HUES64 (cell line): ENCODE results near the gene FUCA2. TPM values are rescaled to one million over a fixed set of nuclear protein-coding genes. Genes with fewer than 3 reads are reported as not detected.

Source experiments
- H3K27ac ChIP-seq: 2 replicates; pipeline ENCODE4 v1.7.0; 2013; ENCODE audit warnings: low read depth, low read length, inconsistent platforms
- H3K27me3 ChIP-seq: 2 replicates; pipeline ENCODE4 v1.6.1; 2013; ENCODE audit warnings: mild to moderate bottlenecking, low read length; ENCODE audit not compliant: insufficient read depth
- H3K36me3 ChIP-seq: 2 replicates; pipeline ENCODE4 v1.6.1; 2013; ENCODE audit warnings: mild to moderate bottlenecking, low read length; ENCODE audit not compliant: insufficient read depth
- H3K4me1 ChIP-seq: 2 replicates; pipeline ENCODE4 v1.6.1; 2013; ENCODE audit warnings: mild to moderate bottlenecking, low read length, moderate library complexity; ENCODE audit not compliant: insufficient read depth
- H3K4me3 ChIP-seq: 2 replicates; pipeline ENCODE4 v1.5.1; 2013; ENCODE audit warnings: mild to moderate bottlenecking, low read length, moderate library complexity
- H3K9ac ChIP-seq: 2 replicates; pipeline ENCODE4 v1.6.1; 2013; ENCODE audit warnings: mild to moderate bottlenecking, low read depth, low read length
- H3K9me3 ChIP-seq: 2 replicates; pipeline ENCODE4 v1.6.1; 2013; ENCODE audit warnings: low read depth, low read length; ENCODE audit not compliant: insufficient read depth
- WGBS: fragments of 150-250, 120-280 bp; methylation state at CpG from one replicate; pipeline ENCODE4 v1.1.7; 2013; ENCODE audit warnings: missing lambda C conversion rate; 5-methylcytosine and 5-hydroxymethylcytosine counted together
- polyA plus RNA-seq, 2 experiments: library from polyadenylated mRNA; stranded (reverse); fragments of 50-300 nt; gene quantifications; one replicate each; pipeline ENCODE4 v1.2.3, GENCODE V29; 2013

Gene FUCA2
- 39.6 TPM for polyA plus RNA-seq (2013, experiment 1 of 2)
- polyA plus RNA-seq (2013, experiment 2 of 2), result 39.9 TPM

GRCh38 chr6:143510991-143511891, at the start of gene FUCA2:
TSS of gene FUCA2 (minus strand) at chr6:143511720. CDS start at chr6:143511634, 86 bp downstream.
- 6% methylated on average over 63 of the region's 63 CpGs for WGBS
- peak within 1 kb of the TSS; percentile 87 for H3K9ac ChIP-seq
- H3K36me3 ChIP-seq, result peaks cover 13% of the 10 kb centered on the region
- H3K27me3 ChIP-seq, result peaks cover 6% of the 10 kb centered on the region
- H3K9me3 ChIP-seq, result no peaks in the 10 kb centered on the region
- H3K27ac ChIP-seq, result peak within 1 kb of the TSS; percentile 86
- peak within 1 kb of the TSS; percentile 69 for H3K4me3 ChIP-seq
- H3K4me1 ChIP-seq, result peaks cover 7% of the 10 kb centered on the region; the same call in 1 of the 2 replicates

- Histone ChIP-seq H3K9ac (no peak overlapping the region), H3K36me3 (no peaks in the 10 kb centered on the region), H3K4me3 (no peak overlapping the region), H3K27ac (no peak overlapping the region), H3K27me3 (no peaks in the 10 kb centered on the region), H3K4me1 (peaks cover 2% of the 10 kb centered on the region; the same call in 1 of the 2 replicates), H3K9me3 (no peaks in the 10 kb centered on the region)
- WGBS, result 90% methylated on average over 9 of the region's 9 CpGs
Observed at GRCh38 chr6:143561105-143561704, 49.7 kb upstream of the FUCA2 start.

- peaks cover 7% of the 10 kb centered on the region; the same call in 1 of the 2 replicates for H3K4me1 ChIP-seq
- H3K36me3 ChIP-seq, result no peaks in the 10 kb centered on the region
- no peak overlapping the region for H3K9ac ChIP-seq
- 92% methylated on average over 3 of the region's 3 CpGs for WGBS
- no peaks in the 10 kb centered on the region for H3K9me3 ChIP-seq
- H3K27ac ChIP-seq, result no peak overlapping the region
- H3K4me3 ChIP-seq, result no peak overlapping the region
- H3K27me3 ChIP-seq, result no peaks in the 10 kb centered on the region
Observed at GRCh38 chr6:143559051-143559660, 47.6 kb upstream of the FUCA2 start.

- Histone ChIP-seq H3K36me3 (no peaks in the 10 kb centered on the region), H3K4me1 (peaks cover 7% of the 10 kb centered on the region; the same call in 1 of the 2 replicates), H3K27me3 (no peaks in the 10 kb centered on the region), H3K4me3 (no peak overlapping the region), H3K9me3 (no peaks in the 10 kb centered on the region), H3K27ac (no peak overlapping the region), H3K9ac (no peak overlapping the region)
- WGBS, result 75% methylated on average over 6 of the region's 6 CpGs
Observed at GRCh38 chr6:143556529-143556928, 45.0 kb upstream of the FUCA2 start.

- 66% methylated on average over 2 of the region's 3 CpGs for WGBS
Observed at GRCh38 chr6:143555582-143555981, 44.1 kb upstream of the FUCA2 start.

GRCh38 chr6:143555071-143555492, 43.6 kb upstream of the FUCA2 start:
- Histone ChIP-seq H3K9me3 (no peaks in the 10 kb centered on the region), H3K27me3 (no peaks in the 10 kb centered on the region), H3K4me1 (peaks cover 7% of the 10 kb centered on the region; the same call in 1 of the 2 replicates), H3K4me3 (no peak overlapping the region), H3K27ac (no peak overlapping the region), H3K36me3 (no peaks in the 10 kb centered on the region), H3K9ac (no peak overlapping the region)
- WGBS, result 80% methylated on average over 4 of the region's 4 CpGs

More at GRCh38 chr6:143555582-143555981, 44.1 kb upstream of the FUCA2 start:
- Histone ChIP-seq H3K4me3 (no peak overlapping the region), H3K9me3 (no peaks in the 10 kb centered on the region), H3K27me3 (no peaks in the 10 kb centered on the region), H3K27ac (no peak overlapping the region), H3K36me3 (no peaks in the 10 kb centered on the region), H3K4me1 (peaks cover 7% of the 10 kb centered on the region; the same call in 1 of the 2 replicates), H3K9ac (no peak overlapping the region)

GRCh38 chr6:143553337-143553736, 41.8 kb upstream of the FUCA2 start:
- Histone ChIP-seq H3K36me3 (no peaks in the 10 kb centered on the region), H3K4me3 (no peak overlapping the region), H3K27me3 (no peaks in the 10 kb centered on the region), H3K9ac (no peak overlapping the region), H3K27ac (no peak overlapping the region), H3K9me3 (no peaks in the 10 kb centered on the region), H3K4me1 (peaks cover 7% of the 10 kb centered on the region; the same call in 1 of the 2 replicates)
- 86% methylated on average over 2 of the region's 2 CpGs for WGBS

GRCh38 chr6:143549949-143550268, 38.4 kb upstream of the FUCA2 start:
- Histone ChIP-seq H3K27me3 (no peaks in the 10 kb centered on the region), H3K36me3 (no peaks in the 10 kb centered on the region), H3K4me1 (no peaks in the 10 kb centered on the region; the same call in 1 of the 2 replicates), H3K9ac (no peak overlapping the region), H3K9me3 (no peaks in the 10 kb centered on the region), H3K27ac (no peak overlapping the region), H3K4me3 (no peak overlapping the region)
- WGBS, result 95% methylated on average over 3 of the region's 4 CpGs

- H3K9me3 ChIP-seq, result no peaks in the 10 kb centered on the region
- H3K27me3 ChIP-seq, result no peaks in the 10 kb centered on the region
- no peak overlapping the region for H3K9ac ChIP-seq
- no peak overlapping the region for H3K27ac ChIP-seq
- no peaks in the 10 kb centered on the region for H3K4me1 ChIP-seq
- no peaks in the 10 kb centered on the region for H3K36me3 ChIP-seq
- no peak overlapping the region for H3K4me3 ChIP-seq
- WGBS, result 84% methylated on average over 7 of the region's 7 CpGs
Observed at GRCh38 chr6:143549221-143549948, 37.9 kb upstream of the FUCA2 start.

GRCh38 chr6:143546599-143546998, 35.1 kb upstream of the FUCA2 start:
- H3K4me3 ChIP-seq, result no peak overlapping the region
- 95% methylated on average over 3 of the region's 3 CpGs for WGBS
- H3K9ac ChIP-seq, result no peak overlapping the region
- no peaks in the 10 kb centered on the region for H3K9me3 ChIP-seq
- H3K4me1 ChIP-seq, result 0 out of 2 replicates have a peak, but pooled peaks cover 4% of the 10 kb centered on the region
- no peaks in the 10 kb centered on the region for H3K36me3 ChIP-seq
- no peak overlapping the region for H3K27ac ChIP-seq
- no peaks in the 10 kb centered on the region for H3K27me3 ChIP-seq
